ENCODE results near the gene GSTA4. TPM values are rescaled to one million over a fixed set of nuclear protein-coding genes. Genes with fewer than 3 reads are reported as not detected.
"Not testable (repeated sequence)": the region's sequence is repeated elsewhere in the genome, so short reads cannot be mapped to it uniquely, and the experiment has no call there.

Gene GSTA4
- total RNA-seq, 1 experiment from 2014 or later = 19.2 TPM

- DNase-seq (ENCODE audit: low spot score) = no peak
Measured at GRCh38 chr6:53014063-53014462, 19.0 kb upstream of the GSTA4 start.

GRCh38 chr6:53011979-53012378 lies 16.9 kb upstream of the GSTA4 start:
- no peak for DNase-seq (ENCODE audit: low spot score)

- DNase-seq (ENCODE audit: low spot score) = no peak
Measured at GRCh38 chr6:53010504-53010903, 15.4 kb upstream of the GSTA4 start.

GRCh38 chr6:53009511-53009910 lies 14.4 kb upstream of the GSTA4 start:
- no peak for DNase-seq (ENCODE audit: low spot score)

- no peak for DNase-seq (ENCODE audit: low spot score)
Measured at GRCh38 chr6:53009056-53009455, 14.0 kb upstream of the GSTA4 start.

- DNase-seq (ENCODE audit: low spot score) = not testable (repeated sequence)
Measured at GRCh38 chr6:53008192-53008687, 13.2 kb upstream of the GSTA4 start.

- no peak for DNase-seq (ENCODE audit: low spot score)
Measured at GRCh38 chr6:53005663-53006250, 10.7 kb upstream of the GSTA4 start.

- no peak for DNase-seq (ENCODE audit: low spot score)
Measured at GRCh38 chr6:52999456-52999855, 4.4 kb upstream of the GSTA4 start.

- no peak for DNase-seq (ENCODE audit: low spot score)
Measured at GRCh38 chr6:52998603-52999002, 3.5 kb upstream of the GSTA4 start.

- peak; percentile 84 for DNase-seq (ENCODE audit: low spot score)
Measured at GRCh38 chr6:52995913-52996645, 995 bp upstream of the GSTA4 start.

GRCh38 chr6:52994839-52995088 lies 320 bp downstream of the GSTA4 start:
- DNase-seq (ENCODE audit: low spot score) = no peak

- peak; percentile 12 for DNase-seq (ENCODE audit: low spot score)
Measured at GRCh38 chr6:52994031-52994838, 849 bp downstream of the GSTA4 start.

GRCh38 chr6:52992980-52993920 lies 1.8 kb downstream of the GSTA4 start:
- DNase-seq (ENCODE audit: low spot score) = peak; percentile 40

- peak; percentile 61 for DNase-seq (ENCODE audit: low spot score)
Measured at GRCh38 chr6:52990342-52990741, 4.7 kb downstream of the GSTA4 start.

GRCh38 chr6:52985228-52985627 lies 9.9 kb downstream of the GSTA4 start:
- DNase-seq (ENCODE audit: low spot score) = no peak

GRCh38 chr6:52984247-52984646 lies 10.8 kb downstream of the GSTA4 start:
- peak; percentile 86 for DNase-seq (ENCODE audit: low spot score)

GRCh38 chr6:52983159-52983848 lies 11.8 kb downstream of the GSTA4 start:
- no peak for DNase-seq (ENCODE audit: low spot score)

- no peak for DNase-seq (ENCODE audit: low spot score)
Measured at GRCh38 chr6:52982680-52983079, 12.4 kb downstream of the GSTA4 start.

- no peak for DNase-seq (ENCODE audit: low spot score)
Measured at GRCh38 chr6:52981222-52981900, 13.7 kb downstream of the GSTA4 start.

GRCh38 chr6:52976591-52977035 lies 18.5 kb downstream of the GSTA4 start:
- DNase-seq (ENCODE audit: low spot score) = no peak

Data from H4 (cell line).